ENCODE data around the gene KCNJ10.

Gene KCNJ10

DNA sequence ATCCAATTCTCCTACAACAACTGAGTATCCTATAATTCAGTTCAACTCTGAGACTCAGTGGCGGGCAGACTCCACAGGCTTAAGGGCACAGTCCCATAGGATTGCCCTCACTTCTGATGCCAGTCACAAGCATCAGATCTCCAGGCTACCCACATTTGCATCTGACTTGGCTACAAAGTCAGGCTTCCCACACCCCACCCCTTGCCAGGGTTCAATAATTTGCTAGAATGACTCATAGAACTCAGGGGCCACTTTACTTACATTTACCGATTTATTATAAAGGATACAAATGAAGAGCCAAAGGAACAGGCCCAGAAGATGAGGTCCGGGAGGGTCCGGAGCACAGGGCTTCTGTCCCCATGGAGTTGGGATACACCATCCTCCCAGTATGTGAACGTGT is 80.0 kb downstream of the KCNJ10 start:
- DNase-seq (ENCODE audit: low read depth in 2 of 2): no peak

GRCh38 chr1:159989581-159989980 is 80.4 kb downstream of the KCNJ10 start:
- DNase-seq (ENCODE audit: low read depth in 2 of 2): no peak

GRCh38 chr1:159988006-159988405 is 82.0 kb downstream of the KCNJ10 start:
- no peak for DNase-seq (ENCODE audit: low read depth in 2 of 2)

GRCh38 chr1:159987186-159987585 is 82.8 kb downstream of the KCNJ10 start:
- no peak for DNase-seq (ENCODE audit: low read depth in 2 of 2)

DNA sequence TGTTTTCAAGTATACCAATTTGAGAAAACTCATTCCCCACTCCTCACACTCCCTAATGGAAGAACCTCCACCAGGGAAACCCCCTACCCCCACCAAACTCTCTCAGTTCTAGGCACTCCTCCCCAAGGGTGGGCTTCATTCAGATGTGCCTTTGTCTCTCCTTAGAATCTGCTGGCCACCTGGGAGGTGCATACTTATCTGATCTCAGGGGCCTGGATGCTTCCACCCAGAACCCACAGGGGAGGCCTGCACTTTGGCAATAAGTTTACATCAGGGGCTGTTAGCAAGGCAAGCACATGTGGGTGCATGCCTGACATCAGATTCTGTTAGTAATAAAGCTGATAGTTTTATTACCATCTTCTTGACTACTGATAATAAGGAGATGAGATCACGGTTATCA is 83.4 kb downstream of the KCNJ10 start:
- no peak for DNase-seq (ENCODE audit: low read depth in 2 of 2)

GRCh38 chr1:159986093-159986492 is 83.9 kb downstream of the KCNJ10 start:
- no peak for DNase-seq (ENCODE audit: low read depth in 2 of 2)

DNA sequence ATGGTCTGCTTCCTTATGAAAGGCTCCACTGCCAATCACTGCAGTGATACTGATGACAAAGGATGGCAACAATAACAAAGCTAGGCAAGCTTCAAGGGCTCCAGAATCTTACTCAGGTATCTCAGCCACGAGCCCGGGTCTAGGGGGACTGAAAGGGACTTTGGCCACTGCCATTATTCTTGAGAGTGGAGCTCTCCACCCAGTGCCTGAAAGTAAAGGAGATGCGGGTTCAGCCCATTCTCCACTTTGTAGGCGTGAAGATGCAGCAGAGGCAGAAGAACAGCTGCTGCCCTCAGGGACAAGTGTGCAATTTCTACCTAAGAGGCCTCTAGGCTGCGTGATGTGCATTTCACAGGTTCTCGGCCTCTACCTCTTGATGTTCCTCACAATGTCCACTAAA is 84.5 kb downstream of the KCNJ10 start:
- no peak for DNase-seq (ENCODE audit: low read depth in 2 of 2)

GRCh38 chr1:159983681-159984080 is 86.3 kb downstream of the KCNJ10 start:
- DNase-seq (ENCODE audit: low read depth in 2 of 2): no peak

DNA sequence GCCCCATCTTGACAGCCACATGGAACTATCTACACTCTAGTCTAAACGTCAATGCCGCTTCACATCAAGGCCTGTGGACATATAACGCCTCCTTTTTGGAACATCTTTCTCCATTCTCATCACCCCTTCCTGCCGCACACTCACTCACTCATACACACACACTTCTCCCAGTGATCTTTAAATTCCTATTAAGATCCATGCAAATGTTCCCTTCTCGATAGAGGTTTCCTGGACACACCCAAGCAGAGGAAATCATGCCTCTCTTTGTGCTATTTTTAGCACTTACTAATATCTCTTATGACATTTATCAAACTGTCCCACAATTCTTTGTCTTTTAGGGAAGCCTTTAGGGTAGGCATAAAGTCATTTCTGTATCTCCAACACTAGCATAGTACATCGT is 87.7 kb downstream of the KCNJ10 start:
- no peak for DNase-seq (ENCODE audit: low read depth in 2 of 2)

DNA sequence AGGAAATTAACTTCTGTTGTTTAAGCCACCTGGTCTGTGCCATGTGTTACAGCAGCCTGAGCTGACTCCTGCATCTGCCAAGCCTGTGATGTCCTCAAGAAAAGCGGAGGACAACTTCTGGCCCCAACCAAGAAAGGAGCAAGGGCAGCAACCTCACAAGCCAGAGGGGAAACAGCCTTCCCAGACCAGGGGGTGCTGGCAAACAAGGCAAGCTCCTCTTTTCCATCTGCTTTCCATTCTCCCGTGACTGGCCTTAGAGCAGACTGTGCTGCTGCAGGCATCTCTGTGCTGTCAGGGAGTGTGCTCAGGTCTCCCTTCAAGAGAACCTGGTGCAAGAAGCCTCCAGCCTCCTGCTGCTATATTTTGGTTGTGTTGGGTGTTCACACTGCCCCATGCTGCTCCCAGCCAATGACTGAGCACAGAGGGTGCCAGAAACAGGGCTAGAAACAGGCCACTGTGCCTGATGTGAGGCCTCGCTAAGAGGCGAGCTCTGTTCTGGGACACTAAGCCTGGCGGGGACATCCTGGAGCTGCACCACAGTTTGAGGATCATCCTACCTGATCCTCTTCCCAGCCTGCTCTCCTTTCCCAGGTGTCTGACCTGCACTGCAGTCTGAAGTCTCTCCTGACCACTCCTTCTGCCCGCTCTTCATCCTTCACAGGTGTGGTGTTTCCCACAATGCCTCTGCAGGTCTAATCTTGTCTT is 88.5 kb downstream of the KCNJ10 start:
- DNase-seq (ENCODE audit: low read depth in 2 of 2): no peak

DNA sequence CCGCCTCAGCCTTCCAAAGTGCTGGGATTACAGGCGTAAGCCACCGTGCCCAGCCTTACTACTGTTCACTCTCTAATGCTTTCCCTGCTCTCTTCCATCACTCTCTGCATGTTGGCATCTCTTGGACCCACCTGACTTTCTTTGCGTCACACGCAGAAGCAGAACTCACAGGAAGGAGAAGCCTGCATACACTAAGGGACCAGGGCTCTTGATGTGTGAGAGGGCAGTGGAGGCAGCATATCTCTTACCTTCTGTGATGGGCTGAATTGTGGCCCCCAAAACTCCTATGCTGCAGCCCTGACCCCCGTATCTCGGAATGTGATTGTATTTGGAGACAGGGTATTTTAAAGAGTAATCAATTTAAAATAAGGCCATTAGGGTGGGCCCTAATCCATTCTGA is 89.2 kb downstream of the KCNJ10 start:
- DNase-seq (ENCODE audit: low read depth in 2 of 2): no peak

GRCh38 chr1:159980076-159980475 is 89.9 kb downstream of the KCNJ10 start:
- no peak for DNase-seq (ENCODE audit: low read depth in 2 of 2)

GRCh38 chr1:159979257-159979656 is 90.7 kb downstream of the KCNJ10 start:
- no peak for DNase-seq (ENCODE audit: low read depth in 2 of 2)

DNA sequence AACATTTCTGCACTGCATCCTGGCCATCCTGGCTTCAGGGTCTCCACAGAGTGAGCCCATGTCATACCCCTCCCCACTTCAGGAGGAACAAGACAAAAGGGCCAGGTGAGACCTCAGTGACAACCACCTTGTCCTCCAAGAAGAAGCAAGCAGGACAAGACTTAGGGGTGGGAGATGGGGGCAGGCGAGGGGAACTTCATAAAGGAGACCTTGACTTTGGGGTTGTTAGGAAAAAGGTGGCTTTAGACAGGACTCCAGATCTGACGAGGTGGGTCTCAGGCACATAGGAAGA is 91.9 kb downstream of the KCNJ10 start:
- no peak for DNase-seq (ENCODE audit: low read depth in 2 of 2)

DNA sequence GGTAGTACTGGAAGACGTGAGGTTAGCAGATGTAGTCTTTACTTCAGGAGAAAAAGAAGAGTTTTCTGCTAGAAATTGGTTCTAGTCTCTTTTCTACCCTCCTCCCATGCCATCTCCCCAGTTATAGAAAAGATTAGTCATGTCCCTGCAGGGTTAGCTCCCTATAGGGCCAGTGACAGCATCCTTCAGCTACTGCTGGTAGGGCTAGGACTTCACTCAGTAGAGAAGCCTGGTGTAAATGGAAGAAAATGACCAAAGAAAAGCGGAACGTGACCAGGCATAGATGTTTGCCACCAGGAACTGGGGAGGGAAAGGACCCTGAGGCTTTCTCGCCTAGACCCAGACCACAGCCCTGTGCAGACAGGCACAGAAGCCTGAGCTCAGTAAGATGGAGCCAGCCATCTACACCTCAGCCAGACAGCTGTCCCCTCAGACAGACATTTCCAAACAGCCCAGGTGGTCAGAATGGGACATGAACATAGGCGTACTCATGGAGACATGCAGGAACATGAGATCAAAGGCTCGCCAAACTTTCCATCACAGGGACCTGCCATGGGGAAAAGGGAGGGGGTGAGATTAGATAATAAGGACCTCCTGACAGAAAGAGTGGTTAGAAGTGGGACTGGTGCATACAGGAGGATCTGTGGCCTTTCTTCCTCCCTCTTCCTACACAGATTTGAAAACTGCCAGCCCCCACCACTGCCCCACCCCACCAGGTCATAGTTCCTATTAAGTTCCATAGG is 92.4 kb downstream of the KCNJ10 start:
- DNase-seq (ENCODE audit: low read depth in 2 of 2): no peak

DNA sequence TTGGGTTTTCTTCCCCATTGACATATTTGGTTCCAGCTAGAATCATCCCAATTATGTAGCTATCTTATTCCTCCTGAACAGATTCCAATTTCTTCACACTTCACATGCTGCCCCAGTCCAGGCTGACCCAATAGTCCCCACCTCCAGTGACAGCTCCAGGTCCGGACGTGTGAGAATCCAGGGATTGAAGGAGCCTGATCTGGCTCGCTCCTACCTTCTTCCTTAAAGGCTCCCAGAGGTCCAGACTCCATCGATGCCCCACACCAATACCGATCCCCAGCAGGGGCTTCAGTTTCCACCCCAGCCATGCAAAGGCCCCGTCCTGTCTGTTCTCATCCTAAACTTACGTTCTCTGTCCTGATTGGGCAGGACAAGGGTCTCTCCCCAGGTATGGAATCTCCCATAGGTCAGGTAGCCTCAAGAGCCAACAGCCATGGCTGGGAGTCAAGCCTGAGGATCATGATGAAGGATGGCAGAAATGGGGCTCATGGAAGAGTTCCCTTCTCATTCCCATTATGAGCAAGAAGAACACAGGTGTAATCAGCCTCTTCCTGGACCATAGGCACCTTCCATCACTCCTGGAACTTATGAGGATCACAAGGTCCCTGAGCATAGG is 95.5 kb downstream of the KCNJ10 start:
- DNase-seq (ENCODE audit: low read depth in 2 of 2): no peak

DNA sequence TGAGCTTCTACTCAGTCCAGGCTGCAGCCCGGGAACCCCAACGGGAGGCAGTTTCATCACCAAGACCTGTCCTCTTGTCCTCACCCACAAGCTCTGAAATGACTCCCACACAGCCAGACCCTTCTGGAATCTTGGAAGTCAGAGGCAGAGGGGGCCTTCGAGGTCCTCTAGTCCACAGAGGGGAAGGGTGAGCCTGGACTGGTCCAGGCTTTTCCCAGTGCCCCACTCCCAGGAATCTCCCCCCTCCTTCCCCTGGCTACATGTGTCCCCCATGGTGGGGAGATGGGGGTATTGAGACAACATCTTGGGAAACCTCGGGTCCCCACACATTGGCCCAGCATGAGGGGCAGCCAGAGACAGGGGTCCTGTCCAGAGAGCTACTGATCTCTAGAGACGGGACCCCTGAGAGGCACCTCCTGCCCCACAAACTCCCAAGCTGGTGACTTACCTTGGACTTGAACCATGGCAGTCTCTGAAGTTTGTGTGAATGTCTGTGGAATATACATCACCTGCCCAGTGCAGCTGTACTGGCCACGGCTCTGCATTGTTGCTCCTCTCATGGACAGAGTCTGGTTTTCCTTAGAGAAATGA is 96.5 kb downstream of the KCNJ10 start:
- no peak for DNase-seq (ENCODE audit: low read depth in 2 of 2)

- DNase-seq (ENCODE audit: low read depth in 2 of 2): no peak
Measured at GRCh38 chr1:159972443-159973205, 97.3 kb downstream of the KCNJ10 start.

- no peak for DNase-seq (ENCODE audit: low read depth in 2 of 2)
Measured at GRCh38 chr1:159970932-159971342, 99.0 kb downstream of the KCNJ10 start.

DNA sequence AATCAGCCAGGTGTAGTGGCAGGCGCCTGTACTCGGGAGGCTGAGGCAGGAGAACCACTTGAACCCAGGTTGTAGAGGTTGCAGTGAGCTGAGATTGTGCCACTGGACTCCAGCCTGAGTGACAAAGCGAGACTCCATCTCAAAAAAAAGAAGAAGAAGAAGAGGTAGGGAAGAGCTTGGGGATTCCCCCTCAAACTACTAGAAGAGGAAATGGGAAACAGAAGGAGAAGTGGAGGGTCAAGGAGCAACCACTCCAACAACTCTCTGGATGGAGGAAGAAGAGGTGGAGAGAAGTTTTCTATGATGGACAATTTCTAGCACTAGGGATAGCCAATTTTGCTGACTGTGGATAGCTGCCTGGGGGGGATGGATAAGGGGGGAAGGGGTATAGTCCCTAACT is 101.1 kb downstream of the KCNJ10 start:
- no peak for DNase-seq (ENCODE audit: low read depth in 2 of 2)

GRCh38 chr1:159965263-159965662 is 104.7 kb downstream of the KCNJ10 start:
- no peak for DNase-seq (ENCODE audit: low read depth in 2 of 2)

- no peak for DNase-seq (ENCODE audit: low read depth in 2 of 2)
Measured at GRCh38 chr1:159964144-159964543, 105.8 kb downstream of the KCNJ10 start.
